ENCODE data around the gene YJU2.
"Not testable (repeated sequence)": the region's sequence is repeated elsewhere in the genome, so short reads cannot be mapped to it uniquely, and the experiment has no call there.

The YJU2 gene

GRCh38 chr19:4228765-4229178 lies 18.1 kb upstream of the YJU2 start:
- DNase-seq (ENCODE audit: low read depth): no peak

GRCh38 chr19:4229179-4229931 lies 17.5 kb upstream of the YJU2 start, which contains the start of gene EBI3:
Gene EBI3, plus strand, starts transcription at chr19:4229523. Its CDS starts 28 bp downstream, at chr19:4229551.
- DNase-seq (ENCODE audit: low read depth): no peak

DNA sequence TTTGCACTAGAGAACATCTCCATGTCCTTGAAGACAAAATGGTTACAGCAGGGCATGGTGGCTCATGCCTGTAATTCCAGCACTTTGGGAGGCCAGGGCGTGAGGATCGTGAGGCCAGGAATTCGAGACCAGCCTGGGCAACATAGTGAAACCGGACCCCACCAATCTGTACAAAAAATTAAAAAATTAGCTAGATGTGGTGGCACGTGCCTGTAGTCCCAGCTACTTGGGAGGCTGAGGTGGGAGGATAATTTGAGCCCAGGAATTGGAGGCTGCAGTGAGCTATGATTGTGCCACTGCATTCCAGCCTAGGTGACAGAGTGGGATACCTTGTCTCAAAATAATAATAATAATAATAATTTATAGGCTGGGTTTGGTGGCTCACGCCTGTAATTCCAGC lies 16.6 kb upstream of the YJU2 start:
- not testable (repeated sequence) for DNase-seq (ENCODE audit: low read depth)

DNA sequence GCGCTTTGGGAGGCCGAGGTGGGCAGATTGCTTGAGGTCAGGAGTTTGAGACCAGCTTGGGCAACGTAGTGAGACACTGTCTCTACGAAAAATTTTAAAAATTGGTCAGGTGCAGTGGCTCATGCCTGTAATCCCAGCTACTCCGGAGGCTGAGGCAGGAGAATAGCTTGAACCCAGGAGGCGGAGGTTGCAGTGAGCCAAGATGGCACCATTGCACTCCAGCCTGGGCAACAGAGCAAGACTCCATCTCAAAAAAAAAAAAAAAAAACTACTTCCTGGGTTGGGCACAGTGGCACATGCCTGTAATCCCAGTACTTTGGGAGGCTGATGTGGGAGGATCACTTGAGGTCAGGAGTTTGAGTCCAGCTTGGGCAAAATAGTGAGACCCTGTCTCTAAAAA lies 15.4 kb upstream of the YJU2 start:
- DNase-seq (ENCODE audit: low read depth): not testable (repeated sequence)

DNA sequence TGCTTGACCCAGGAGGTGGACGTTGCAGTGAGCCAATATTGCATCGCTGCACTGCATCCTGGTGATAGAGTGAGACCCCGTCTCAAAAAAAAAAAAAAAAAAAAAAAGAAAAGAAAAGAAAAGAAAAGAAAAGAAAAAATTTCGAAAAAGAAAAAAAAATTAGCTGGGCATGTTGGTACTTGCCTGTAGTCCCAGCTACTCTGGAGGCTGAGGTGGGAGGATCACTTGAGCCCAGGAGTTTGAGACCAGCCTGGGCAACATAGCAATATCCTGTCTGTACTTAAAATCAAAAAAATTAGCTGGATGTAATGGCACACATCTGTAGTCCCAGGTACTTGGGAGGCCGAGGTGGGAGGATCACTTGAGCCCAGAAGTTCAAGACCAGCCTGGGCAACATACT lies 14.7 kb upstream of the YJU2 start:
- DNase-seq (ENCODE audit: low read depth): not testable (repeated sequence)

GRCh38 chr19:4232614-4233281 lies 14.1 kb upstream of the YJU2 start:
- no peak for DNase-seq (ENCODE audit: low read depth)

GRCh38 chr19:4233282-4233853 lies 13.5 kb upstream of the YJU2 start:
- peak; percentile 66 for DNase-seq (ENCODE audit: low read depth)

GRCh38 chr19:4234142-4234861 lies 12.6 kb upstream of the YJU2 start:
- no peak for DNase-seq (ENCODE audit: low read depth)

DNA sequence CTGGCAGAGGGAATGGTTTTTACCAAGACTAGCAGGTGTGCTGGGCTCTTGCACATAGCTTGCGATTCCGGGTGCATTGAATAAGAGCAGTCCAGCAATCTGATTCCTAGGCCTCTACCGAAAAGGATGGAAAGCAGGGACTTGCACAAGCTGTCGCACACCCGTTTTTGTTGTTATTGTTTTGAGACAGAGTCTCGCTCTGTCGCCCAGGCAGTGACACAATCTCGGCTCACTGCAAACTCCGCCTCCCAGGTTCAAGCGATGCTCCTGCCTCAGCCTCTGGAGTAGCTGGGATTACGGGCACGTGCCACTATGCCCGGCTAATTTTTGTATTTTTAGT lies 12.0 kb upstream of the YJU2 start:
- no peak for DNase-seq (ENCODE audit: low read depth)

GRCh38 chr19:4237510-4237909 lies 9.4 kb upstream of the YJU2 start:
- DNase-seq (ENCODE audit: low read depth): not testable (repeated sequence)

DNA sequence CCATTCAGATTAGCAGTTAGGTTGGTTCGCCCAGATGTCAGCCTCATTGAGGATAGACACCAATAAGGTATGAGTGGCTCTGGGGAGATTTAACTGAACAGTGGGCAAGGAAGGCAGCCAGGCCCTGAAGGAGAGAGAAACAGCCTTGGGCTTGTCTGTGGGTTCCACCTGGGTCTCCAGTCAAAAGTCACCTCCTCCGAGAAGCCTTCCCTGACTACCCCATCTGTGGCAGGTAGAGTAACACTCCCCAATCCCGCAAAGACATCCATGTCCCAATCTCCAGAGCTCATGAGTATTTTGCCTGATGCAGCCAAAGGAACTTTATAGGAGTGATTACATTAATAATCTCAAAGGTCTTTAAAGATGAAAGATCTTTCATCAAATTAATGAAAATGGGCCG lies 8.0 kb upstream of the YJU2 start:
- no peak for DNase-seq (ENCODE audit: low read depth)

- DNase-seq (ENCODE audit: low read depth): no peak
Observed at GRCh38 chr19:4241824-4242430, 5.0 kb upstream of the YJU2 start.

GRCh38 chr19:4245938-4246337 lies 942 bp upstream of the YJU2 start:
- DNase-seq (ENCODE audit: low read depth): not testable (repeated sequence)

- no peak for DNase-seq (ENCODE audit: low read depth)
Observed at GRCh38 chr19:4256563-4256962, 9.7 kb downstream of the YJU2 start.

GRCh38 chr19:4257025-4257424 lies 10.1 kb downstream of the YJU2 start:
- DNase-seq (ENCODE audit: low read depth): no peak

GRCh38 chr19:4258181-4258580 lies 11.3 kb downstream of the YJU2 start:
- no peak for DNase-seq (ENCODE audit: low read depth)

GRCh38 chr19:4260613-4261191 lies 13.8 kb downstream of the YJU2 start:
- no peak for DNase-seq (ENCODE audit: low read depth)

DNA sequence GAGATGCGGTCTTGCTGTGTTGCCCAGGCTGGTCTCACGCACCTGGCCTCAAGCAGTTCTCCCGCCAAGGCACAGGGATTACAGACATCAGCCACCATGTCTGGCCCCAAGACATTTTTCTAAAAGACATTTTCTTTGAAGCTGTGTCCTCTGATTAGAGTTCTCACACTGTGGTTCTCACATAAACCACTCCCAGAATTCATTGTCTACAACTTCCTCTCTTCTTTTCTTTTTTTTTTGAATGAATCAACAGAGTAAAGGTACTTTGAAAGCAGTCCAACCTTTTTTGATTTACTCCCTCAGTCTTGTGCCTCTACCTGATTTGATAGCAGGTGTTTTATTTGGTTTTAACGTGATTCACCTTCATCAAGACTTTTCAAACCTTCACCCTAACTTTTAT lies 17.9 kb downstream of the YJU2 start:
- DNase-seq (ENCODE audit: low read depth): no peak

- no peak for DNase-seq (ENCODE audit: low read depth)
Observed at GRCh38 chr19:4266253-4267000, 19.5 kb downstream of the YJU2 start.

- DNase-seq (ENCODE audit: low read depth): peak; percentile 41
Observed at GRCh38 chr19:4267101-4267900, 20.4 kb downstream of the YJU2 start.

Measured in stimulated activated CD8-positive, alpha-beta memory T cell treated with anti-CD3 and anti-CD28 coated beads, Interleukin-7, amount 100 ng/mL, for 24 hours (primary cell).